IPS-18c (cell line): ENCODE measurements around the gene RPL19.

ENCODE experiments used
- H3K4me3 ChIP-seq: 2 replicates; pipeline ENCODE4 v1.7.0; 2013; ENCODE audit warnings: low read depth, mild to moderate bottlenecking, low read length, moderate library complexity; ENCODE audit not compliant: insufficient read depth
- H3K9me3 ChIP-seq: one replicate; pipeline ENCODE4 v1.6.1; 2013; ENCODE audit warnings: mild to moderate bottlenecking, low read length, moderate library complexity; ENCODE audit not compliant: control insufficient read depth, insufficient read depth

RPL19 gene

GRCh38 chr17:39210093-39210434 is 10.0 kb downstream of the RPL19 start:
- Histone ChIP-seq H3K9me3 (no peaks in the 10 kb centered on the region), H3K4me3 (peak overlapping the region; percentile 47)

- H3K9me3 ChIP-seq, result no peaks in the 10 kb centered on the region
- H3K4me3 ChIP-seq, result no peak overlapping the region
Measured at GRCh38 chr17:39212195-39212810, 12.2 kb downstream of the RPL19 start.

DNA sequence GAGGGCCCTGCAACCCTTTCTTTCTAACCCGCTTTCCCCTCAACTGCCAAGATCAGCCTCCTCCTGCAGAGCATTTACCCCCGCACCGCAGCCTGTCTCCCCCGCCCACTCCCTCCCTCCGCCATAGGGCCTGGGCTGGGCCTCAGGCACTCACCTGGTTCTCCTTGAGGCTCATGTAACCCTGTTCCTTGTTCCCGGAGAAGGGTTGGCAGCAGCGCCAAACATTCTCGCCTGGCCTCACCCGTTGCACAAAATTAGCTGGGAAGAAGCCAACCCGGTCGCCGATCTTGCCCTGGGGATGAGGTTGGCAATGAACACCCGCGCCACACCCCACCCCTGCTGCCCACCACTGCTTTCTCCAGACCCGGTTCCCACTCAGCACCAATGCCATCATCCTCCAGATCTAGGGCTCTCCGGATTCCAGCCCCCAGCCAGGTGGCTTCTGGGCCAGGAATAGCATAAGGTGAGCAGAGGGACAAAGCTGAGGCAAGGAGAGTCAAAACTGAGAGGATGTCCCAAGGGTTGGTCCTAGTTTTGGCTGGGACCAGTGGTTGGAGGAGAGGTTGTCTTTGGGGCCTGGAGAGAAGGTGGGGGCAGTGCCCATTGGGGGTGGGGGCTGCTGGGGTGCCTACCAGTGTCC is 12.9 kb downstream of the RPL19 start:
- Histone ChIP-seq H3K9me3 (no peaks in the 10 kb centered on the region), H3K4me3 (no peak overlapping the region)

DNA sequence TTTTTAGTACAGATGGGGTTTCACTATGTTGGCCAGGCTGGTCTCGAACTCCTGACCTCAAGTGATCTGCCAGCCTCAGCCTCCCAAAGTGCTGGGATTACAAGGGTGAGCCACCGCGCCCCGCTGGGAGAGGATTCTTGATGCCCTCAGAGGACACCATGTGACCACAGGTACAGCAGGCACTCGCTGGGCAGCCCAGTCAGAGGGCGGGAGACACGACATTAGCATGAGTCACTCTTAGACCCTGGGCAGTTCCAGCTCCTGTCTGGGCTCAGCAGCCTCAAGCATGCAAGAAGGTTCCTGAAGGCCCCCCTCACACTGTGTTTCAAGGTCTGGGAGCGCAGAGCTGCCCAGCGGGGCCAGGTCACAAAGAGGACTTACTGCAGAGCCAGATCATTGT is 13.8 kb downstream of the RPL19 start:
- Histone ChIP-seq H3K4me3 (no peak overlapping the region), H3K9me3 (no peaks in the 10 kb centered on the region)

DNA sequence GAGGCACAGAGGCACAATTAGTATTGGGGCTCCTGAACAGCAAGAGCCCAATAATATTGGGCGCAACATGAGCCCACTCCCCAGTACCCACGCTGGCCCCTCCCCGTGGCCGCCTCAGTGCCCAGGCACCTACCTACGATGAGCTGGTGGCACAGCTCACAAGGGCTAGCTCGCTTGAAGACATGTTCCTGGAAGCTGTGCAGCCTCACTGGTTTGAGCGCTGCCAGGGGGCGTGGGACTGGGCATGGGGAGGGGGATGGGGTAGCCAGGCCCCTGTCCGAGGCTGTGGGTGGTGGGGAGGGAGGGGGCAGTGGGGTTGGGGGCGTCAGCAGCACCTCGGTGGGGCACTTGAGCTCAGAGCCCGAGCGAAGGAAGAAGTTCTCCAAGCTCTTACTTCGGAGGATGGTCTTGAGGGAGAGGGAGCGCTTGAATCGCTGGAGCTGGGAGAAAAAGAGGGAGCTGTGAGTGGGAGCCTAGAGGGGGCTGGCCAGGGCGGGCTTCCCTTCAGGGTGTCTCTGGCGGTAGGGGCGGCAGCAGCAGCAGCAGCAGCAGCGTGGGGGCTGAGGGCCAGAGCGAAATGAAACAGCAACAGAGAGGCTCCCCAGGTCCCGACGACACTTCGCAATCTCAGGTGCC is 17.8 kb downstream of the RPL19 start:
- no peaks in the 10 kb centered on the region for H3K9me3 ChIP-seq

GRCh38 chr17:39218906-39219305 is 18.8 kb downstream of the RPL19 start:
- H3K9me3 ChIP-seq, result no peaks in the 10 kb centered on the region
- no peak overlapping the region for H3K4me3 ChIP-seq

More for the DNA sequence above, 17.8 kb downstream of the RPL19 start:
- H3K4me3 ChIP-seq, result no peak overlapping the region; the same call in 1 of the 2 replicates

- Histone ChIP-seq H3K4me3 (no peak overlapping the region), H3K9me3 (no peaks in the 10 kb centered on the region)
Measured at GRCh38 chr17:39219647-39220154, 19.6 kb downstream of the RPL19 start.

- Histone ChIP-seq H3K4me3 (no peak overlapping the region), H3K9me3 (no peaks in the 10 kb centered on the region)
Measured at GRCh38 chr17:39221572-39221971, 21.5 kb downstream of the RPL19 start.

DNA sequence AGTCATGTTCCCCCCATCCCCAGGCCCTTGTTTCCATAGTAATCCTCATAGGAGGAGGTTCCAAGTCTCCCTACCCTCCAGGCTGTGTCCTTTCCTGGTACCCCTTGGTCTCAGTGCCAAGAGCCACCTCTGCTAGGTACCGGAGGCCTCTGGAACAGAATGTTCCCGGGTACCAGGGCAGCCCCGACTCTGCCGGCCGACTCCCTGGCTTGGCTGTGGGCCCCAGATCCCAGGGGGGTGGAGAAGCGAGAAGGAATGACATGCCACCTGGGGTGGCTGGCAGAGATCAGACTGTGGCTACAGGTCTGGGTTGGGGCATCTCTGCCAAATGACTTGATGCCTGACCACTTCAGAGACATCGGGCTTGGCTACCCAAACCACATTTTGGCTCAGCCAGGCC is 22.1 kb downstream of the RPL19 start:
- Histone ChIP-seq H3K9me3 (no peaks in the 10 kb centered on the region), H3K4me3 (no peak overlapping the region)

GRCh38 chr17:39222866-39223834 is 23.1 kb downstream of the RPL19 start:
- no peak overlapping the region for H3K4me3 ChIP-seq
- no peaks in the 10 kb centered on the region for H3K9me3 ChIP-seq

DNA sequence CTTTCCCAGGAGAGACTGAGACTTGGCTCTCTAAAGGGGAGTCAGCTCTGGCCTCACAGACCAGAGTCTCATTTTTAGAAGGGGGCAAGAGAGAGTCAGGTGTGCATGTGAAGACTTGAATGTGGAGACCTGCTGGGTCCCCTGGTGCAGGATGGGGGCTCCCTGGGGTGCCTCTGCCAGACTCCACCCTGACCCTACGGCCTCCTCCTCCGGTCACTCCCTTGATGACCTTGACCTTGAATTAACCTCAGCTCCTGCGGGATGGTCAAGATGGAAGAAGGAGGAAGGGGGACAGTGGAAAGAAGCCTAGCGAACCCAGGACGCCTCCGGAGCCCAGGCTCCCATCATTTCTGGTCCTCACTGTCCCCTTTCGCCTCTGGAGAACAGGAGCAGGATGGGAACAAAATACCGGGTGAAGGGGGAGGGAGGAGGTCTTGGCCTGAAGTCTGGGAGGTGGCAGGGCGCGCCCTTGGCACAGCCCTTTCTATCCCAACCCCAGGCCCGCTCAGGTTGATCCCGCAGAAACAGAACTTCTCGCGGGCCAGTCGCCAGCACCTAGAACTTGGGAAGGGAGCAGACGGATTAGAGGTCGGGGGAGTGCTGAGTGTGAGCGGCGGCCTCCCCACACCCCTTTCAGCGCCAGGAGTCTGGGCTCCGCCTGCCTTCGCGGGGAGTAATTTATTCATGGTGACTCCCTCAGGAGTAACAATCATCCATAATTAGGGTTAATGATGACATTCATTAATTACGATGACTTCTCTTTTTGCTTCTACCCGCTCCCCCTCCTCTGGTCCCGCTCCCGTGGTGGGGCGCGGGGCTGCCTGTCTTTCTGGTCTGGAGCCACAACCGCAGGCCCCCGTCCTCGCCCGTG is 24.1 kb downstream of the RPL19 start:
- Histone ChIP-seq H3K9me3 (no peaks in the 10 kb centered on the region), H3K4me3 (peak overlapping the region; percentile 59)

- H3K4me3 ChIP-seq, result peak overlapping the region; percentile 59
Measured at GRCh38 chr17:39224778-39225307, 24.8 kb downstream of the RPL19 start.

GRCh38 chr17:39225308-39225958 is 25.4 kb downstream of the RPL19 start, which contains the start of gene STAC2:
Gene STAC2 (minus strand): TSS chr17:39225945. CDS start chr17:39225502, 443 bp downstream.
- H3K9me3 ChIP-seq, result no peaks in the 10 kb centered on the region
- H3K4me3 ChIP-seq, result peak within 1 kb of the TSS; percentile 59

More at GRCh38 chr17:39224778-39225307, 24.8 kb downstream of the RPL19 start:
- no peaks in the 10 kb centered on the region for H3K9me3 ChIP-seq

DNA sequence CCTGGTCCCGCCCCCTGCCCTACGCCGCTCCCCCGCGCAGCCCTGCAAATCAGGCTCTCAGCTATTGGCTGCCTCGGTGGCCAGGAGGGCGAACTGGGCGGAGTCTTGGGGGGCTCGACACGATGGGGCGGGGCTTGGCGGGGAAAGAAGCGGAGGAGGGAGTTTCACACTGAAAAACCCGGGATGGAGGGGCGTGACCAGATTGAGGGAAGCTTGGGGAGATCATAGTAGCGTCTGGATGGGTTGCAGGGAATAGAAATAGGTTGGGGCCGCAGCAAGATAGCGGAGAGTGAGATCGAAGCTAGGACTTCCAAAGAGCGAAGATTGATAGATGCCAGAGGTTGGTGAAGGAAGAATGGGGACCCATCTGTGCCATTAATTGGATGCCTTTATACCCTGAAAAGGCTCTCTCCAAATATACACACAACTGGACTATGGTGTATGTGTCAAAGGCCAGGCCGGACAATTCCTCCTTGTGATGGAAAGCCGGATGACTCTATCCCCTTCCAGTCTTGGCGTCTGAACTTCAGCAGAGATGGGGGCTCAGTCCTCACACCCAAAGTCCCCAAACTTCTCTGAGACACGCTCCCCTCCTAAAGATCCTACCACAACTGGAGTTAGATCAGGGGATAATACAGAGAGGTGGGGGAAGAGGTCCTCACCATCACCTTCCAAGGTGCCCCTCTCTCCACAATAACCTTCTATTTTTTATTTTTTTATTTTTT is 26.0 kb downstream of the RPL19 start:
- peak overlapping the region; percentile 36 for H3K4me3 ChIP-seq
- H3K9me3 ChIP-seq, result no peaks in the 10 kb centered on the region

- no peak overlapping the region for H3K4me3 ChIP-seq
- no peaks in the 10 kb centered on the region for H3K9me3 ChIP-seq
Measured at GRCh38 chr17:39227364-39227919, 27.4 kb downstream of the RPL19 start.
